Neural progenitor cell (in vitro differentiated cells): ENCODE data around the gene C1QTNF7. TPM values are rescaled to one million over a fixed set of nuclear protein-coding genes. Genes with fewer than 3 reads are reported as not detected.
A peak's percentile ranks its signal among the peaks of the same experiment; 100 is the strongest.

Experiments
- DNase-seq: peaks from one replicate; pipeline ENCODE4 v3.0.0-alpha.2; 2016; ENCODE audit warnings: low spot score
- H2AFZ ChIP-seq: fragments of 200-600 bp; sonication (generic); replicated peaks from 2 replicates; pipeline ENCODE4 v1.6.1; 2016; ENCODE audit warnings: antibody characterized with exemption
- H3F3A ChIP-seq: fragments of 200-600 bp; sonication (generic); 2 replicates; pipeline ENCODE4 v1.6.1; 2016; ENCODE audit warnings: antibody characterized with exemption, low read depth
- H3K27ac ChIP-seq: fragments of 200-600 bp; sonication (generic); 2 replicates; pipeline ENCODE4 v1.5.1; 2016; ENCODE audit warnings: mild to moderate bottlenecking
- H3K27me3 ChIP-seq: fragments of 200-600 bp; sonication (generic); 2 replicates; pipeline ENCODE4 v1.6.1; 2016; ENCODE audit warnings: mild to moderate bottlenecking, moderate library complexity
- H3K36me3 ChIP-seq: fragments of 200-600 bp; sonication (generic); 2 replicates; pipeline ENCODE4 v1.5.1; 2016
- H3K4me1 ChIP-seq: fragments of 200-600 bp; sonication (generic); 2 replicates; pipeline ENCODE4 v1.6.1; 2016; ENCODE audit warnings: mixed run types
- H3K4me2 ChIP-seq: fragments of 200-600 bp; sonication (generic); 2 replicates; pipeline ENCODE4 v1.6.1; 2016
- H3K4me3 ChIP-seq: fragments of 200-600 bp; sonication (generic); 2 replicates; pipeline ENCODE4 v1.5.1; 2016
- H3K79me2 ChIP-seq: fragments of 200-600 bp; sonication (generic); 2 replicates; pipeline ENCODE4 v1.6.1; 2016; ENCODE audit warnings: low read depth
- H3K9ac ChIP-seq: fragments of 200-600 bp; sonication (generic); 2 replicates; pipeline ENCODE4 v1.6.1; 2016
- H3K9me3 ChIP-seq: fragments of 200-600 bp; sonication (generic); 2 replicates; pipeline ENCODE4 v1.5.1; 2016; ENCODE audit warnings: low read depth
- H4K20me1 ChIP-seq: fragments of 200-600 bp; sonication (generic); 2 replicates; pipeline ENCODE4 v1.6.1; 2016; ENCODE audit warnings: low read depth
- H3K27ac Mint-ChIP-seq: 3 replicates; pipeline ENCODE4 v1.8.0; 2021; ENCODE audit warnings: mixed read lengths
- H3K27me3 Mint-ChIP-seq: 2 replicates; pipeline ENCODE4 v1.8.0; 2022; ENCODE audit warnings: low read depth, mild to moderate bottlenecking, inconsistent platforms, moderate library complexity, mixed read lengths; ENCODE audit not compliant: insufficient read depth
- H3K36me3 Mint-ChIP-seq: 3 replicates; pipeline ENCODE4 v1.8.0; 2021; ENCODE audit warnings: mixed read lengths
- H3K4me1 Mint-ChIP-seq: 3 replicates; pipeline ENCODE4 v1.8.0; 2021; ENCODE audit warnings: mixed read lengths
- H3K4me3 Mint-ChIP-seq: 3 replicates; pipeline ENCODE4 v1.8.0; 2021; ENCODE audit warnings: mild to moderate bottlenecking, moderate library complexity, mixed read lengths
- H3K9me3 Mint-ChIP-seq: 3 replicates; pipeline ENCODE4 v1.8.0; 2020; ENCODE audit warnings: mixed read lengths
- EZH2 ChIP-seq: fragments of 200-600 bp; sonication (generic); IDR thresholded peaks from 2 replicates; pipeline ENCODE4 v1.6.1; 2017; ENCODE audit warnings: antibody characterized with exemption, mild to moderate bottlenecking, moderate library complexity
- EZH2phosphoT487 ChIP-seq: fragments of 200-600 bp; sonication (generic); IDR thresholded peaks from 2 replicates; pipeline ENCODE4 v1.6.1; 2017; ENCODE audit warnings: antibody characterized with exemption
- total RNA-seq: library from RNA; depleted of rRNA; stranded (reverse); fragments of >200 nt; gene quantifications from 2 replicates; pipeline ENCODE4 v1.2.3, GENCODE V29; 2015; ENCODE audit warnings: low replicate concordance
- TF ChIP-seq, protein P1 (sequence below): fragments of 200-600 bp; sonication (generic); IDR thresholded peaks from 2 replicates; pipeline ENCODE4 v1.5.1; 2017; ENCODE audit warnings: antibody characterized with exemption, mild to moderate bottlenecking

The C1QTNF7 gene
- total RNA-seq, 1 donor from 2014 or later = not detected

- Mint-ChIP-seq H3K36me3 (no peaks in the 10 kb centered on the region), H3K9me3 (no peaks in the 10 kb centered on the region), H3K27ac (peak overlapping the region; percentile 90), H3K4me1 (peaks cover 12% of the 10 kb centered on the region), H3K4me3 (peak overlapping the region; percentile 90), H3K27me3 (no peaks in the 10 kb centered on the region)
- no peaks in the 10 kb centered on the region for H3K27me3 ChIP-seq
- H3K36me3 ChIP-seq = no peaks in the 10 kb centered on the region
- no peak for DNase-seq
- H3K9ac ChIP-seq = no peak overlapping the region
- H3K4me3 ChIP-seq = peak overlapping the region; percentile 50
- no peaks in the 10 kb centered on the region for H3F3A ChIP-seq
- H3K9me3 ChIP-seq = no peaks in the 10 kb centered on the region
- peak overlapping the region; percentile 96 for H2AFZ ChIP-seq
- TF ChIP-seq, protein P1, sequence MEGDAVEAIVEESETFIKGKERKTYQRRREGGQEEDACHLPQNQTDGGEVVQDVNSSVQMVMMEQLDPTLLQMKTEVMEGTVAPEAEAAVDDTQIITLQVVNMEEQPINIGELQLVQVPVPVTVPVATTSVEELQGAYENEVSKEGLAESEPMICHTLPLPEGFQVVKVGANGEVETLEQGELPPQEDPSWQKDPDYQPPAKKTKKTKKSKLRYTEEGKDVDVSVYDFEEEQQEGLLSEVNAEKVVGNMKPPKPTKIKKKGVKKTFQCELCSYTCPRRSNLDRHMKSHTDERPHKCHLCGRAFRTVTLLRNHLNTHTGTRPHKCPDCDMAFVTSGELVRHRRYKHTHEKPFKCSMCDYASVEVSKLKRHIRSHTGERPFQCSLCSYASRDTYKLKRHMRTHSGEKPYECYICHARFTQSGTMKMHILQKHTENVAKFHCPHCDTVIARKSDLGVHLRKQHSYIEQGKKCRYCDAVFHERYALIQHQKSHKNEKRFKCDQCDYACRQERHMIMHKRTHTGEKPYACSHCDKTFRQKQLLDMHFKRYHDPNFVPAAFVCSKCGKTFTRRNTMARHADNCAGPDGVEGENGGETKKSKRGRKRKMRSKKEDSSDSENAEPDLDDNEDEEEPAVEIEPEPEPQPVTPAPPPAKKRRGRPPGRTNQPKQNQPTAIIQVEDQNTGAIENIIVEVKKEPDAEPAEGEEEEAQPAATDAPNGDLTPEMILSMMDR = no peak
- TF ChIP-seq EZH2 (no peak), EZH2phosphoT487 (no peak)
- H4K20me1 ChIP-seq = no peaks in the 10 kb centered on the region
- no peak overlapping the region for H3K27ac ChIP-seq
- H3K79me2 ChIP-seq = no peaks in the 10 kb centered on the region
- peak overlapping the region; percentile 79 for H3K4me2 ChIP-seq
- H3K4me1 ChIP-seq = peaks cover 12% of the 10 kb centered on the region
Observed at GRCh38 chr4:15470128-15470475, 42.3 kb downstream of the C1QTNF7 start.

GRCh38 chr4:15476396-15476795 lies 48.6 kb downstream of the C1QTNF7 start:
- no peak overlapping the region for H3K27ac Mint-ChIP-seq
- H3K27me3 Mint-ChIP-seq = peaks cover 2% of the 10 kb centered on the region
- TF ChIP-seq, protein P1 = no peak
- TF ChIP-seq EZH2 = no peak
- no peak for TF ChIP-seq EZH2phosphoT487

GRCh38 chr4:15478724-15479088 lies 50.9 kb downstream of the C1QTNF7 start:
- Histone ChIP-seq H3K4me3 (no peak overlapping the region), H4K20me1 (no peaks in the 10 kb centered on the region), H3K79me2 (no peaks in the 10 kb centered on the region), H3K36me3 (no peaks in the 10 kb centered on the region), H3F3A (peaks cover 19% of the 10 kb centered on the region), H2AFZ (peak overlapping the region; percentile 94), H3K4me2 (peak overlapping the region; percentile 79), H3K27ac (no peak overlapping the region), H3K9ac (no peak overlapping the region), H3K27me3 (no peaks in the 10 kb centered on the region), H3K4me1 (peaks cover 7% of the 10 kb centered on the region), H3K9me3 (no peaks in the 10 kb centered on the region)
- Mint-ChIP-seq H3K4me1 (peaks cover 14% of the 10 kb centered on the region), H3K36me3 (peaks cover 22% of the 10 kb centered on the region), H3K27ac (peak overlapping the region; percentile 95), H3K27me3 (peaks cover 2% of the 10 kb centered on the region), H3K4me3 (peak overlapping the region; percentile 86), H3K9me3 (no peaks in the 10 kb centered on the region)
- DNase-seq = no peak
- no peak for TF ChIP-seq EZH2phosphoT487

More at GRCh38 chr4:15476396-15476795, 48.6 kb downstream of the C1QTNF7 start:
- DNase-seq = no peak
- no peak overlapping the region for H3K27ac ChIP-seq
- Mint-ChIP-seq H3K9me3 (no peaks in the 10 kb centered on the region), H3K4me1 (peaks cover 14% of the 10 kb centered on the region), H3K4me3 (no peak overlapping the region), H3K36me3 (peaks cover 4% of the 10 kb centered on the region)
- no peak overlapping the region for H3K4me3 ChIP-seq
- no peaks in the 10 kb centered on the region for H3K79me2 ChIP-seq
- H3K9me3 ChIP-seq = no peaks in the 10 kb centered on the region
- H3K9ac ChIP-seq = no peak overlapping the region
- H3K27me3 ChIP-seq = no peaks in the 10 kb centered on the region
- H3K36me3 ChIP-seq = no peaks in the 10 kb centered on the region
- no peak overlapping the region for H2AFZ ChIP-seq
- no peak overlapping the region for H3K4me2 ChIP-seq
- no peaks in the 10 kb centered on the region for H4K20me1 ChIP-seq
- peaks cover 7% of the 10 kb centered on the region for H3K4me1 ChIP-seq
- H3F3A ChIP-seq = peaks cover 19% of the 10 kb centered on the region

- TF ChIP-seq, protein P1 = peak; percentile 76
- TF ChIP-seq EZH2phosphoT487 (no peak), EZH2 (peak; percentile 55)
- Mint-ChIP-seq H3K27ac (peak overlapping the region; percentile 95), H3K9me3 (no peaks in the 10 kb centered on the region), H3K27me3 (peaks cover 2% of the 10 kb centered on the region), H3K4me1 (peaks cover 14% of the 10 kb centered on the region), H3K36me3 (peaks cover 27% of the 10 kb centered on the region), H3K4me3 (peak overlapping the region; percentile 86)
- Histone ChIP-seq H3K9ac (peak overlapping the region; percentile 73), H3K27me3 (no peaks in the 10 kb centered on the region), H3K4me1 (peaks cover 7% of the 10 kb centered on the region), H2AFZ (peak overlapping the region; percentile 94), H3K36me3 (no peaks in the 10 kb centered on the region), H3K4me2 (peak overlapping the region; percentile 79), H3K27ac (peak overlapping the region; percentile 94), H4K20me1 (no peaks in the 10 kb centered on the region), H3K4me3 (peak overlapping the region; percentile 65), H3K9me3 (no peaks in the 10 kb centered on the region), H3F3A (peaks cover 19% of the 10 kb centered on the region), H3K79me2 (no peaks in the 10 kb centered on the region)
- DNase-seq = peak; percentile 87
Observed at GRCh38 chr4:15479089-15479912, 51.5 kb downstream of the C1QTNF7 start.
